MM.1S (cell line): ENCODE data around the gene MFSD6.

Source experiments
- DNase-seq: peaks from one replicate; pipeline ENCODE4 v3.0.0-alpha.2; 2015
- H2AFZ ChIP-seq: fragments of 300-600 bp; sonication (generic); 2 replicates; pipeline ENCODE4 v1.6.0; 2016; ENCODE audit warnings: antibody characterized with exemption, low read length
- H3F3A ChIP-seq: fragments of 300-600 bp; sonication (generic); 2 replicates; pipeline ENCODE4 v1.6.1; 2016; ENCODE audit warnings: mild to moderate bottlenecking, antibody characterized with exemption, low read length, moderate library complexity, mixed read lengths; ENCODE audit not compliant: insufficient read depth
- H3K27ac ChIP-seq: fragments of 300-600 bp; sonication (generic); 2 replicates; pipeline ENCODE4 v1.5.1; 2016; ENCODE audit warnings: mild to moderate bottlenecking, low read length
- H3K27me3 ChIP-seq: fragments of 300-600 bp; sonication (generic); replicated peaks from 2 replicates; pipeline ENCODE4 v1.6.0; 2016; ENCODE audit warnings: low read length; ENCODE audit not compliant: insufficient read depth
- H3K36me3 ChIP-seq: fragments of 300-600 bp; sonication (generic); replicated peaks from 2 replicates; pipeline ENCODE4 v1.6.1; 2016; ENCODE audit warnings: mild to moderate bottlenecking, low read length, mixed read lengths; ENCODE audit not compliant: insufficient read depth
- H3K4me1 ChIP-seq: fragments of 300-600 bp; sonication (generic); 2 replicates; pipeline ENCODE4 v1.6.1; 2016; ENCODE audit warnings: low read length, mixed read lengths
- H3K4me2 ChIP-seq: fragments of 300-600 bp; sonication (generic); 2 replicates; pipeline ENCODE4 v1.6.0; 2016; ENCODE audit warnings: low read depth, low read length
- H3K4me3 ChIP-seq: fragments of 300-600 bp; sonication (generic); 2 replicates; pipeline ENCODE4 v1.5.1; 2016; ENCODE audit warnings: low read length, mixed read lengths
- H3K79me2 ChIP-seq: fragments of 300-600 bp; sonication (generic); 2 replicates; pipeline ENCODE4 v1.6.1; 2016; ENCODE audit warnings: mixed run types, low read length, mixed read lengths
- H3K9ac ChIP-seq: fragments of 300-600 bp; sonication (generic); 2 replicates; pipeline ENCODE4 v1.6.1; 2016; ENCODE audit warnings: low read length, mixed read lengths
- H3K9me2 ChIP-seq: fragments of 300-600 bp; sonication (generic); replicated peaks from 2 replicates; pipeline ENCODE4 v1.6.1; 2016; ENCODE audit warnings: mild to moderate bottlenecking, low read length, mixed read lengths; ENCODE audit not compliant: insufficient read depth
- H3K9me3 ChIP-seq: fragments of 300-600 bp; sonication (generic); replicated peaks from 2 replicates; pipeline ENCODE4 v1.6.1; 2016; ENCODE audit warnings: mild to moderate bottlenecking, low read length, mixed read lengths; ENCODE audit not compliant: insufficient read depth
- H4K20me1 ChIP-seq: fragments of 300-600 bp; sonication (generic); 2 replicates; pipeline ENCODE4 v1.6.1; 2016; ENCODE audit warnings: mild to moderate bottlenecking, low read length, moderate library complexity, mixed read lengths; ENCODE audit not compliant: insufficient read depth
- CTCF ChIP-seq: fragments of 300-600 bp; sonication (generic); IDR thresholded peaks from 2 replicates; pipeline ENCODE4 v1.5.1; 2016; ENCODE audit warnings: antibody characterized with exemption, low read length, mixed read lengths
- EZH2 ChIP-seq: fragments of 300-600 bp; sonication (generic); optimal IDR thresholded peaks from 2 replicates; pipeline ENCODE3; 2017; ENCODE audit warnings: low read depth, mild to moderate bottlenecking, antibody characterized with exemption, low read length, mixed read lengths
- EZH2phosphoT487 ChIP-seq: fragments of 300-600 bp; sonication (generic); IDR thresholded peaks from 2 replicates; pipeline ENCODE4 v1.6.1; 2018; ENCODE audit warnings: antibody characterized with exemption, low read length

Gene MFSD6

GRCh38 chr2:190407246-190407661 is 901 bp upstream of the MFSD6 start:
- Histone ChIP-seq H3K27me3 (no peaks in the 10 kb centered on the region), H3K9me3 (no peaks in the 10 kb centered on the region), H3K4me3 (peak overlapping the region; percentile 65), H3K4me2 (peak overlapping the region; percentile 84), H3K9me2 (no peaks in the 10 kb centered on the region), H3K36me3 (no peaks in the 10 kb centered on the region), H3K27ac (no peak overlapping the region), H3K9ac (peak overlapping the region; percentile 21; the same call in 1 of the 2 replicates), H3F3A (no peaks in the 10 kb centered on the region), H3K79me2 (peaks cover 23% of the 10 kb centered on the region), H4K20me1 (no peaks in the 10 kb centered on the region), H3K4me1 (peaks cover 11% of the 10 kb centered on the region; the same call in 1 of the 2 replicates), H2AFZ (peak overlapping the region; percentile 87)
- no peak for TF ChIP-seq EZH2
- TF ChIP-seq EZH2phosphoT487: no peak
- TF ChIP-seq CTCF: no peak
- DNase-seq: no peak

DNA sequence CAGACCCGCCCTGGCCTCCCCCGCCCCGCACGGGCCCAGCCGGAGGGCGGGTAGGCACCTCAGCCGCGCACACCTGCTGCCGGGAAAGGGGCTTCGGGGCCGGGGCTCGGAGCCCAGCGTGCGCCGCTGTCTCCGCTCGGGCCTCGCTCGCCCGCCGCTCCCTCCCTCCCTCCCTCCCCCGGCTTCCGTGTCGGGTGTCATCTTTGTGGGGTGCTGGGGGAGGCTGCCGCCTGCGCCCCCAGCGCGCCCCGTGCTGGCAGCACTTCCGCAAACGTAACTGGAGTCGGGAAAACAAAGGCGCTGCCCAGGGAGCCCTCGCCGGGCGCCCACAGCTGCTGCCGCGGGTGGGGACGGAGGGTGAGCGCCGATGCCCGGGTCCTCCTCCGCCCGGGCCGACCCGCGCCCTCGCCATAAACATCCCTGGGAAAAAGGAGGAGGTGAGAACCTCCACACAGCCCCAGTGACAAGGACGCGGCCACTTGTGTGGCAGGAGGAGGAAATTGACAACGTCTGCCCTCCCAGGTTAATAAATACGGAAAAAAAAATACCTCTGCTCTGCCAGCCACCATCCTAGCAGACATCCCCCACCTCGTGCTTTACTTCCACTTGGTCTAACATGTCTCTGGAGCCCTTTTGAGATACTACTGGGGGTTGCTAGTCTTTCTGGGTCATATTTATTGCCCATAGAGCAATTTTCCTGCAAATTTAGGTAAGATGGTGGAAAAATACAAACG is 550 bp downstream of the MFSD6 start:
- Histone ChIP-seq H3K4me2 (peak overlapping the region; percentile 93), H3F3A (no peaks in the 10 kb centered on the region), H3K9me2 (no peaks in the 10 kb centered on the region), H3K27ac (peak overlapping the region; percentile 57; the same call in 1 of the 2 replicates), H3K4me1 (peaks cover 11% of the 10 kb centered on the region; the same call in 1 of the 2 replicates), H3K79me2 (peaks cover 36% of the 10 kb centered on the region), H3K9me3 (no peaks in the 10 kb centered on the region), H3K27me3 (no peaks in the 10 kb centered on the region), H3K4me3 (peak overlapping the region; percentile 91), H3K36me3 (no peaks in the 10 kb centered on the region), H2AFZ (peak overlapping the region; percentile 84), H3K9ac (peak overlapping the region; percentile 79), H4K20me1 (no peaks in the 10 kb centered on the region)
- TF ChIP-seq CTCF (no peak), EZH2 (no peak), EZH2phosphoT487 (no peak)
- peak; percentile 67 for DNase-seq

DNA sequence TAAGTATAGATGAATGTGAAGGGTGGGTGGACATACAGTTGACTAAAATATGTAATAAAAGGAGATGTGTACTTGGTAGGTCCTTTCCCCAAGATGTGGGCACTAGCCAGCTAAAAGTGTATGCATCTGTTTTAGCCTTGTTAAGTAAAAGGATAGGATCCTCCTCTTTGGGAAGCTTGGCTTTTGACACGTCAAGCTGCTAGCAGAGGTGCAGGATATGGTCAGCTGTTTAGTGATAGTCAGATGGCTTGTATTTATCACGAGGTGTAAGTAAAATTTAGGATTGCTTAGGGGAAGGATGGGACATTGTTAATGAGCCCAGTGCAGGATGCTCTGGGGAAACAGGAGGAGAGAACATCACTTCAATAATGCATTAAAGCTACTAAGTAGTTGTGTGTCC is 1.5 kb downstream of the MFSD6 start:
- Histone ChIP-seq H2AFZ (no peak overlapping the region), H3K9me3 (no peaks in the 10 kb centered on the region), H3K4me1 (peaks cover 11% of the 10 kb centered on the region; the same call in 1 of the 2 replicates), H3K36me3 (no peaks in the 10 kb centered on the region), H3K4me2 (peak overlapping the region; percentile 93), H4K20me1 (no peaks in the 10 kb centered on the region), H3K4me3 (peak overlapping the region; percentile 91; the same call in 1 of the 2 replicates), H3K27me3 (no peaks in the 10 kb centered on the region), H3K27ac (no peak overlapping the region), H3K9me2 (no peaks in the 10 kb centered on the region), H3K9ac (peak overlapping the region; percentile 79; the same call in 1 of the 2 replicates), H3K79me2 (peaks cover 37% of the 10 kb centered on the region), H3F3A (no peaks in the 10 kb centered on the region)
- no peak for TF ChIP-seq EZH2phosphoT487
- TF ChIP-seq CTCF: no peak
- TF ChIP-seq EZH2: no peak
- no peak for DNase-seq
